ENCODE results near the gene PHACTR2. TPM values are rescaled to one million over a fixed set of nuclear protein-coding genes. Genes with fewer than 3 reads are reported as not detected.

The PHACTR2 gene
- total and polyA plus RNA-seq, 2 of the 13 experiments (the other 11 are each of a cell fraction or from before 2014, with no cell fraction given): 11.3 to 28.2 TPM

DNA sequence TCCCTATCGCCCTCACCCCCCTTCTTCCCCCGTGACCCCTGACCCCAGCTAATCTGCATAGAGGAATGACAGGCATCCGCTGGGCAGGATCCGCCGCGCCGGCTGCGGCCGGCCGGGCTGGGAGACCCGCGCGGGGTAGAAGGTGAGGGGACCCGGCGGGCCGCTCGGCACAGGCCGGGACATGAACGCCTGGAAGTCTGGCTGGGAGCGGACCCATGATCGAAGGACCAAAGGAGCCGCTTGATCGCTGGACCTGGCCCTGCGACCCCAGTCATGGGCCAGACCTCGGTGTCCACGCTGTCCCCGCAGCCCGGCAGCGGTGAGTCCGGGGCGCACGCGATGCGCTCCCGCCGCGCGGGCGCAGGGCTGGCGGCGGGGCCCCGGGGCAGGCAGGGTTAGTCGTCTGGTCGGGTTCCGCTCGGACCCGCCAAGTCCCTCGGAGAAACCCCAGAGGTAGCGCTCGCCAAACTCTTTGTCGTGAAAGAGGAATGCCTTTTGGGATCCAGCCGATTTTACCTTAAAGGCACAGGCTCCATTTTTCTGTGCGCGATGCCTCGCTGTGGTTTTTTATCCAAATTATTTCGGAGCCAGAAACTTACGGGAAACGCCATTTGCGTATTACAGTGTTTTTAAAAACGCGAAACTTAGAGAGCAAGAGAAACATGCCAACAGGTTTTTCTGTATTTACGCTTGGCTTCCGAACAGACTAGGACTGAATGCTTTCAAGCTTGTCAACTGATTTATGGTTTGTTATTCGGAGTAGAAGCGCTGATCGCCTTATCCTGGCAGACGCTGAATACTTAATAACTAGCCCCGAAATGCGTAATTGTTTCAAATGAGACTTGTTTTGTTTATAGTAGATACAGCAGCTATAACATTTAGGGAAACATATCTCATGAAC is at the start of gene PHACTR2 (continued):
- TF ChIP-seq ZNF709 (CRISPR knock-in tag; IDR thresholded peaks at IDR 0.05): 0 out of 2 replicates have a peak, but pooled peaks have one; percentile 74
- TF ChIP-seq ZNF883 (CRISPR knock-in tag; IDR thresholded peaks at IDR 0.05; ENCODE audit: not compliant biosample characterization): peak; percentile 83
- TF ChIP-seq, protein P1, sequence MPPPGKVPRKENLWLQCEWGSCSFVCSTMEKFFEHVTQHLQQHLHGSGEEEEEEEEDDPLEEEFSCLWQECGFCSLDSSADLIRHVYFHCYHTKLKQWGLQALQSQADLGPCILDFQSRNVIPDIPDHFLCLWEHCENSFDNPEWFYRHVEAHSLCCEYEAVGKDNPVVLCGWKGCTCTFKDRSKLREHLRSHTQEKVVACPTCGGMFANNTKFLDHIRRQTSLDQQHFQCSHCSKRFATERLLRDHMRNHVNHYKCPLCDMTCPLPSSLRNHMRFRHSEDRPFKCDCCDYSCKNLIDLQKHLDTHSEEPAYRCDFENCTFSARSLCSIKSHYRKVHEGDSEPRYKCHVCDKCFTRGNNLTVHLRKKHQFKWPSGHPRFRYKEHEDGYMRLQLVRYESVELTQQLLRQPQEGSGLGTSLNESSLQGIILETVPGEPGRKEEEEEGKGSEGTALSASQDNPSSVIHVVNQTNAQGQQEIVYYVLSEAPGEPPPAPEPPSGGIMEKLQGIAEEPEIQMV (CRISPR knock-in tag; IDR thresholded peaks at IDR 0.05; ENCODE audit: low read depth): 0 out of 2 replicates have a peak, but pooled peaks have one; percentile 57
- TF ChIP-seq NAIF1 (CRISPR knock-in tag; IDR thresholded peaks at IDR 0.05; ENCODE audit: borderline replicate concordance): peak; percentile 87
- TF ChIP-seq ZBTB8A (CRISPR knock-in tag; IDR thresholded peaks at IDR 0.05; ENCODE audit: borderline replicate concordance, low read depth): peak; percentile 52; the same call in 1 of the 2 replicates
- TF ChIP-seq ZBTB40 (IDR thresholded peaks at IDR 0.05): no peak
- 0 out of 2 replicates have a peak, but pooled peaks have one; percentile 69 for TF ChIP-seq ZBTB40 (CRISPR knock-in tag; IDR thresholded peaks at IDR 0.05)
- TF ChIP-seq BORCS8-MEF2B (CRISPR knock-in tag; IDR thresholded peaks at IDR 0.05): peak; percentile 81; the same call in 1 of the 2 replicates
- TF ChIP-seq SMAD1 (CRISPR knock-in tag; IDR thresholded peaks at IDR 0.05; ENCODE audit: borderline replicate concordance, low read depth): peak; percentile 80; the same call in 1 of the 2 replicates
- TF ChIP-seq ZNF468 (CRISPR knock-in tag; IDR thresholded peaks at IDR 0.05): peak; percentile 54; the same call in 1 of the 2 replicates
- TF ChIP-seq ZFP62 (CRISPR knock-in tag; IDR thresholded peaks at IDR 0.05): no peak
- TF ChIP-seq SPEN (CRISPR knock-in tag; IDR thresholded peaks at IDR 0.05; ENCODE audit: low read depth): no peak
- no peak for TF ChIP-seq HHEX (CRISPR knock-in tag; IDR thresholded peaks at IDR 0.05)
- TF ChIP-seq ZFP1 (CRISPR knock-in tag; IDR thresholded peaks at IDR 0.05): no peak
- TF ChIP-seq E2F2 (CRISPR knock-in tag; IDR thresholded peaks at IDR 0.05; ENCODE audit: borderline replicate concordance): peak; percentile 61; the same call in 1 of the 2 replicates
- TF ChIP-seq TGIF2 (CRISPR knock-in tag; IDR thresholded peaks at IDR 0.05): peak; percentile 77

Measured in HepG2 (cell line).